Hematopoietic multipotent progenitor cell treated with erythropoietin and hydrocortisone succinate and interleukin-3 and kit ligand, for 17 days (in vitro differentiated cells): Measurements from ENCODE around the gene UBIAD1.

ENCODE experiments used
- DNase-seq: peaks from one replicate; pipeline ENCODE4 v3.0.0-alpha.2; 2015; ENCODE audit warnings: low spot score

The UBIAD1 gene

GRCh38 chr1:11311816-11312755 lies 39.1 kb downstream of the UBIAD1 start:
- no peak for DNase-seq

DNA sequence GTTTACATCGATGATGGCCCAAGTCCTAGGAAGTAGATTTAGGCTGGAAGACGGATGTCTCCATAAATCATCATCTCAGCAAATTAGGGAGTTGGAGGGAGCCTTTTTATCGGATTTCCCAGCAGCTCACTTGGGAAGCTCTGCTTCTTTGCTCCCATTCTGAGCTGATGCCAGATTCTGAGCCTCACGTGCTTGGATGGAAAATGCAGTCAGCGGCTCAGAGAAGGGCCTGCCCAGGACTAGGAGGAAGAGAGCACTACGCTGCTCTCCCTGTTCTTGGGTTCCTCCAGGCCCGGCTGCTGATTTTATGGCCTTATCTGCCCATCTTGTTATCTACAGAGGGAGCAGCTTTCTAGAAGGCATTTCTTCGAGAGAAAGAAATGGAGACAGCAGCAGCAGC lies 42.0 kb downstream of the UBIAD1 start:
- DNase-seq = no peak

DNA sequence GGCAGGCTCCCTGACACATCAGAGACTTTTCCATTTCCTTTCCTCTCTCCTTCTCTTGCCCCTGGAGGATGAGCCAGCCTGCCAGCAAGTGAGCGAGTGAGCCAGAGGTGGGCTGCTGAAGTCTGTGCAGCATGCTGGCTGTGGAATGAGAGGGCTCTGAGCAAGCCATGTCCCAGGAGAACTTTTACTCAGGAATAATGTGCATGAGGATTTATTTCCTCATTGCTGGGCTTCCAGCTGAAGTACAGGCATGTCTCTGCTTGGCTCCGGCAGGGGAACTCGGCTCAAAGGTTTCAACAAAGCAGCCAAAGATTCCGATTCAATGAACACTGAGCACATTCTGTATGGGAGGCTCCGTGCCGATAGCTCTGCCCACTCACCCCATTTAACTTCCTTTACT lies 43.7 kb downstream of the UBIAD1 start:
- no peak for DNase-seq

GRCh38 chr1:11318982-11319381 lies 46.0 kb downstream of the UBIAD1 start:
- DNase-seq = no peak

GRCh38 chr1:11320153-11320936 lies 47.3 kb downstream of the UBIAD1 start:
- no peak for DNase-seq

GRCh38 chr1:11321656-11322491 lies 48.9 kb downstream of the UBIAD1 start:
- no peak for DNase-seq

GRCh38 chr1:11324567-11325165 lies 51.7 kb downstream of the UBIAD1 start:
- DNase-seq = no peak

- DNase-seq = no peak
Measured at GRCh38 chr1:11326070-11326469, 53.1 kb downstream of the UBIAD1 start.

- no peak for DNase-seq
Measured at GRCh38 chr1:11328444-11328843, 55.4 kb downstream of the UBIAD1 start.

GRCh38 chr1:11330411-11330810 lies 57.4 kb downstream of the UBIAD1 start:
- no peak for DNase-seq

DNA sequence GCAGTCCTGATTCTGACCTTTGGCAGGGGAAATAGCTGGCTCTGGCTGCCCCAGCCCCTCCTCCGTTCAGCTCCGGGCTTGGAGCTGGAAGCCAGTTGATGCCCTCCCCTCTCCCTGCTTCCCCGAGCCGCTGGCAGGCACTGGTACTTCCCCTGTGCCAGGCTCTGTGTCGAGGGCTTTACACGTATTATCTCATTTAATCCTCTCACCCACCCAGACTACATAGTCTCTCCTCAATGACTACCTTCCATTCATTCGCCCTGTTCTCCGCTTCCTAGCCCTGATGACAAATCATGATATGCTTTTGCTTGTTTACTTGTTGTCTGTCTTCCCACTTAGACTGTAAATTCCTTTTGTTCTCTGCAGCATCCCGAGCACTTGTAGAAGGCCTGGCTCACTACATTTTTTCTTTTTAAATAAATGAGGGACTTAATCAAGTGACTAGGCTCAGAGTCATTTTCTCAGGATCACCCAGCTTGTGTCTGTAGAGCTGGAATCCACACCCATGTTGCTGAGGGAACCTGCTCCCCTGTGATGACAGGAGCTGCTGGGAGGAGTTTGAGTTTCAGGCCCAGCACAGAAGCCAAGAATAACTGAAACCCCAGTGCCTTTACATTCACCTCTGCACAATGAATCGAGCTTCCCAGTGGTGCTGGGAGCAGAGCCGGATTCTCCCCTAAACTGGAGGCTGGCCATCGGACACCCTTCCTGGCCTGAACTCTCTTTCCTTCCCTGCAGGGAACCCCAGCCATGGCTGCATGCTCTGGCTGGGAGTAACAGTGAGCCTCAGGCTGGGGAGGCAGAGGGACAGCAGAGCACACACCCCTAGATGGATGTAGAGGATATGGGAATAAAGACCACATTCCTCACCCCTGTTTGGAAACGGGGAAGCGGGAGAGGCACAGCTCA lies 58.3 kb downstream of the UBIAD1 start:
- DNase-seq = no peak

DNA sequence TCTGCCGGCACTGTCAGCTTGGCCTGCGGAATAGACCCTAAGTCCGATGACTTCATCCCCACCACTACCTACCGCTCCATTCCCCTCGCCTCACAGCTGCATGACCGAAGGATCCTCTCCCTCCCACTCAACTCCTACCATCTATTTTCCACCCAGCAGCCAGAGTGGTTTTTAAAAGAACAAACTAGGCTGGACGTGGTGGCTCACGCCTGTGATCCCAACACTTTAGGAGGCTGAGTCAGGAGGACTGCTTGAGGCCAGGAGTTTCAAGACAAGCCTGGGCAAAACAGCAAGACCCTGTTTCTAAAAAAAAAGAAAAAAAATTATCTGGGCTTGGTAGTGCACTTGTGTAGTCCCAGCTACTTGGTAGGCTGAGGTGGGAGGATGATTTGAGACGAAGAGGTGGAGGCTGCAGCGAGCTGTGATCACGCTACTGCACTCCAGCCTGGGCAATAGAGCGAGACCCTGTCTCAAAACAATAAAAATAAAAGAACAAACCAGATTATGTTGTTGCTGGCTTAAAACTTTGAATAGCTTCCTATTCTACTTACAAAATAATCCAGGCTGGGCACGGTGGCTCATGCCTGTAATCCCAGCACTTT lies 59.0 kb downstream of the UBIAD1 start:
- no peak for DNase-seq

DNA sequence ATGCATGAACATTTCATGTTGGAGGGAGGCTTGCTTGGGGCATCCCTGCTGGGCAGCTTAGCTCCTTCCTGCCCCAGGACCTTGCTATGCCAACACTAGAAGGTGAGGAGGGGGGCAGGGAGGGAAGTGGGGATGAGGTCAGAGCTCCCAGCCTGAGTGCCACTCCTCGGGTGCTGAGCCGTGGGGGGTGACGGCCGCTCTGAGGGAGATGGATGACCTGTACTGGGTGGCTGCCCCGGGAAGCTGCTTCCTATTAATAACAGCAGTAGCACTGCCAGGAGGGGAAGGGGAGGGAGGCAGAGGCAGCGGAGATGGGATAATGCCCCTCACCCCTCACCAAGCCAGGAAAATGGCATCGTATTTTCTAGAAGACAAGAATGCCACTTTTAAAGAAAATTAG lies 60.6 kb downstream of the UBIAD1 start:
- no peak for DNase-seq

GRCh38 chr1:11334261-11334804 lies 61.3 kb downstream of the UBIAD1 start:
- no peak for DNase-seq

GRCh38 chr1:11334821-11335220 lies 61.8 kb downstream of the UBIAD1 start:
- no peak for DNase-seq

DNA sequence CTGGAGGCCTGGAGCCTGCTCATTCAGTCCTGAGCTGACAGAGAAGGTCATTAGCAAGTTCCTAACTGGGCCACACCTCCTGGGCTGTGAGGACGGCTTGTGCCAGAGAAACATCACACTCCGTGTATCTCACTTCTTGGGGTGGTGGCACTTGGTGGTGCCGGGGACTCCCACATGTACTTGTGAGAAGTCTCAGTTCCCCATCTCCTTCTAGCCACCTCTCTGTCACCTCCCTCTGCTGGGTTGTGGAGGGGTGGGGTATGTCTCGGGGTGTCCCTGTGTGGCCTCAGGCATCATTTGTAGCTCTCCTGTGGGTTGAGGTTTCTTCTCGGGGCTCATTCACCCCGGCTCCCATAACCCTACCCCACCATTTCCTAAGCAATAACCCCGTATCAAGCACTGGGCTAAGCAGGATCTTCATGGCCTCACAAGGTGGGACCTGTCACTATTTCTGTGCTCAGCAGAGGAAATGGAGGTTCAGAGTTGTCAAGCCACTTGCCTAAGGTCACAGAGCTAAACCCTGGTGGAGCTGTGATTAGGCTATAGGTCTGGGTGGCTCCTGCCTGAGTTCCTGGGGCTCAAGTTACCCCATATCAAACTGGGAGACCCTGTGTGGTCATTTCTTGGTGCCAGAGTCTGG lies 62.5 kb downstream of the UBIAD1 start:
- DNase-seq = no peak

DNA sequence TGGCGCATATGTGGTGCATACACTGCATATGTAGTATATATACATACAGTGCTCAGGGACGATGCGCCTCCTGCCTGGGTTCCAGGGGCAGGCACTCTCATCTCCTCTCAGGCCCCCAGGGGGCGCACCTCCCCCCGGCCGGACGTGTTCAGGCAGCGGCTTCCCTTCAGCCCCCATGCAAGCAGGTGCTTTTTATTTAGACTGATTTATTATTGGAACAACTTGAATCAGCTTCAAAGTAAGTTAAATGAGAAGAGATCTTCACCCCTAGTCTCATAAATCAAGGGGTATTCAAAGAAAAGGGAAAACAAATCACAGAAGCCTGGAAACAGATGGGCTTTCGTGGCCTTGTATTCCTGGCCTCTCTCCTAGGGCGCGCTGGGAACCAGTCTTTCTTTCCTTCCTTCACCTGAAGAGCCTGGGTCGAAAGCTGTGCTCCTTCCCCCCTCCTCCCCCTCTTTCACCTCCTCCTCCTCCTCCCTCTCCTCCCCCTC lies 64.6 kb downstream of the UBIAD1 start:
- DNase-seq = peak; percentile 37
